Stimulated activated CD4-positive, alpha-beta T cell treated with anti-CD3 and anti-CD28 coated beads, TNF-alpha, amount 100 ng/mL, for 48 hours (primary cell): ENCODE data around the gene FBXL19.

Experiments
- DNase-seq, 3 donors: peaks; one replicate each; pipeline ENCODE4 v3.0.0-alpha.2; 2020; ENCODE audit warnings: low read depth in 3 of 3

The FBXL19 gene

DNA sequence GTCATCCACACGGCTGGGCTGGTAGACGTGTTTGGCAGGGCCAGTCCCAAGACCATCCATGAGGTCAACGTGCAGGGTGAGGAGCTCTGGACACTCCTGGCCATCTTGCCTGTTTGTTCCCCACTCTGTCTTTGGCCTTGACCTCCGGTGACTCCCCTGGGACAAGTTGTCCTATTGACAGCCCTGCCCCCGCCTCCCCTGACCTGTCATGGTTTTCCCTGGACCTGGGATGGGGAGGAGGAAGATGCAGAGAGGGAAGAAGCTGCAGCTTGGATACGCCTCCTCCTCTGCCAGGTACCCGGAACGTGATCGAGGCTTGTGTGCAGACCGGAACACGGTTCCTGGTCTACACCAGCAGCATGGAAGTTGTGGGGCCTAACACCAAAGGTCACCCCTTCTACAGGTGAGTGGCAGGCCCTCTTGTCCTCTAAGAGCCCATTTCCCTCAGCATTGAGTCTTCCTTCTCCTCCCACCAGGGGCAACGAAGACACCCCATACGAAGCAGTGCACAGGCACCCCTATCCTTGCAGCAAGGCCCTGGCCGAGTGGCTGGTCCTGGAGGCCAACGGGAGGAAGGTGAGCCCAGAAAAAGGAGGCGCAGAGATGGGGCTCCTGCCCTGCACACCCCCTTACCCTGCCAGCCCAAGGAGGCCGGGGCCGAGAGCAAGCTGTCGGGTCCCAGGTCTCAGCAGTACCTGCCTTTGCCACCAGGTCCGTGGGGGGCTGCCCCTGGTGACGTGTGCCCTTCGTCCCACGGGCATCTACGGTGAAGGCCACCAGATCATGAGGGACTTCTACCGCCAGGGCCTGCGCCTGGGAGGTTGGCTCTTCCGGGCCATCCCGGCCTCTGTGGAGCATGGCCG, 63.0 kb downstream of the FBXL19 start:
- DNase-seq = no peak

DNA sequence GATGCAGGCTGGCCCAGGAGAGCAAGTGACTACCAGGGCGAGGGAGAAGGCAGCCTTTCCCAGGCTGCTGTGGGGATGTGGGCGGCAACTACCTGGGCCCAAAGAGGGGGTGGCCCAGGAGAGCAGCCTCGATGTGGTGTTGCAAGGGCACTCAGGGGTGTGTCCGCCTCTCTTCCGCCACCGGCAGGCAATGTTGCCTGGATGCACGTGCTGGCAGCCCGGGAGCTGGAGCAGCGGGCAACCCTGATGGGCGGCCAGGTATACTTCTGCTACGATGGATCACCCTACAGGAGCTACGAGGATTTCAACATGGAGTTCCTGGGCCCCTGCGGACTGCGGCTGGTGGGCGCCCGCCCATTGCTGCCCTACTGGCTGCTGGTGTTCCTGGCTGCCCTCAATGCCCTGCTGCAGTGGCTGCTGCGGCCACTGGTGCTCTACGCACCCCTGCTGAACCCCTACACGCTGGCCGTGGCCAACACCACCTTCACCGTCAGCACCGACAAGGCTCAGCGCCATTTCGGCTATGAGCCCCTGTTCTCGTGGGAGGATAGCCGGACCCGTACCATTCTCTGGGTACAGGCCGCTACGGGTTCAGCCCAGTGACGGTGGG, 64.3 kb downstream of the FBXL19 start:
- DNase-seq = no peak

DNA sequence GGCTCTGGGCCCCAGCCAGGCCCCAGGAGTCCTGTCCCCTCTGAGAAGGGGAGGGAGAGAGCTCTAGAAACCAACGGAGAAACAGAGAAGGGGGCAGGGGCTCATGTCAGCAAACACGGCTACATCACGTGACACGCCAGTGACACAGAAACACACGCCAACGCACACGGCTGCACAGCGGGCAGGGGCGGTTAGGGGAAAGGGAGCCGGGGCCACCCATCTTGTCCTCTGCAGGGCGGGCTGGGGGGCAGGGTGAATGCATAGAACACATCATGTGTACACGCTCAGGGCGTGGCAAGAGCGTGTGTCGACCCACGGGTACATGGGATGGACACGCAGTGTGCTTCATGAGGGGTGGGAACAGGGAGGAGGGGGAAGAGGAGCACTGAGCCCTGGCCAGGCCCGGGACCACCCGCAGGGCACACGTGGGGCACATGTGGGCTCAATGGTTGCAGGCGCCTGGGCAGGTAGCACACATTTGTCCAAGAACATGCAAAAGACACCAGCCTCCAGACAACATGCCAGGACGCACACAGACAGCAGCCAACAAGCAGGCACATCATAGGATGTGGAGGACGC, 66.2 kb downstream of the FBXL19 start:
- no peak for DNase-seq

DNA sequence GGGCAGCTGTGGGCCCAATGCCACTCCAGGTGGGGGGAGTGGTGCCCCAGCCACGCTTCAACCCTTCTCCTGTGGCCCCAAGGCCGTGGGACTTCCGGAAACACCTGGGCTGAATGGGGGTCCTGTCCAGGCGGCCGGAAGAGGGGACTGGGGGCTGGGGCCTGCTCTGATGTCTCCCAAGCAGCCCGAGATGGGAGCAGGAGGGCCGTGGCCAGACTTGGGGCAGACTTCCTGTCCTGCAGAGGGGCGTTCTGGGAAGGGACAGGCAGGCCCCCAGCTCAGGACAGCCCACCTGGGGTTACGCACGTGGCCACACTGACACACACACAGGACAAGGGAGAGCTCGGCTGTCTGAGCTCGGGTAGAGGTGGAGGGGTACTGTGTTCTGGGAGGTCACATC, 66.7 kb downstream of the FBXL19 start:
- no peak for DNase-seq

DNA sequence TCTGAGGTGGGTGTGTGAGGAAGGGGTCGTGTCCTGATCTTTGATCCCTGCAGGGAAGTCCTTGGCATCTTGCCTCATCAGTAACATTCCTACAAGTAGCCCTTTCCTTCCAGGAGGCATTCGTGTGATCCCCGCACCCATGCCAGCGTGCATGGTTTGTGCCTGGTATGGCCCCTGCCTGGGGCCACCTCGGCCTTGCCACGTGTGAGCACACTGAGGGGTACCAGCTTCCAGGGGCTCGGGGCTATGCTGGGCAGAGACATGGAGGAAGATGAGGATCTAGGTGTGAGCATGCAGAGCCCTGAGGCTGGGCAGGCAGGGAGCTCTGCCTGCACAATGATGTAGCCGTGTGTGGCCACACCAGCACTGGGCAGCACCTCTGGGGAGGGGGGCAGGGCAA, 67.7 kb downstream of the FBXL19 start:
- DNase-seq = no peak

DNA sequence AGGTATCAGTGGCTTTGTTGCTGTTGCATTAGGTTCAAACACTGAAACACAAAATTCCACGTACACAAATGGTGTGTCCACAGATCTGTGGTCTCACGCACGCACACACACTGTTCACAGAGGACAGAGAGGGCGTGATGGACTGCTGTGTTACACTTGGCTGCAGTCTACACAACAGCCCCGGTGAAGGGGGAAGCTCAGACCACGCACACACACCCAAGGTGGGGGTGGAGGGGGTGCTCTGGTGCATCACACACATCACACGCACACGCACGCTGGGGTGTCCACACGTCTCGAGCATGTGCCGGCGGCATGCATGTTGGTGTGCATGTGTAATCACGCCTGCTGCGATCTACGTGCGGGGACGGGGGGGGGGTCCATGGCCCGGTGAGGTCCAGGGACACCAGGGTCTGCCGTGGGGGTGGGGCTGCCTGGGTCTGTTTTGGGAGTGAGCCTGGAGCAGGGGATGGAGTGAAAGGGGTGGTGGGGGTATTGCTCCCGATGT, 69.0 kb downstream of the FBXL19 start:
- DNase-seq = no peak

DNA sequence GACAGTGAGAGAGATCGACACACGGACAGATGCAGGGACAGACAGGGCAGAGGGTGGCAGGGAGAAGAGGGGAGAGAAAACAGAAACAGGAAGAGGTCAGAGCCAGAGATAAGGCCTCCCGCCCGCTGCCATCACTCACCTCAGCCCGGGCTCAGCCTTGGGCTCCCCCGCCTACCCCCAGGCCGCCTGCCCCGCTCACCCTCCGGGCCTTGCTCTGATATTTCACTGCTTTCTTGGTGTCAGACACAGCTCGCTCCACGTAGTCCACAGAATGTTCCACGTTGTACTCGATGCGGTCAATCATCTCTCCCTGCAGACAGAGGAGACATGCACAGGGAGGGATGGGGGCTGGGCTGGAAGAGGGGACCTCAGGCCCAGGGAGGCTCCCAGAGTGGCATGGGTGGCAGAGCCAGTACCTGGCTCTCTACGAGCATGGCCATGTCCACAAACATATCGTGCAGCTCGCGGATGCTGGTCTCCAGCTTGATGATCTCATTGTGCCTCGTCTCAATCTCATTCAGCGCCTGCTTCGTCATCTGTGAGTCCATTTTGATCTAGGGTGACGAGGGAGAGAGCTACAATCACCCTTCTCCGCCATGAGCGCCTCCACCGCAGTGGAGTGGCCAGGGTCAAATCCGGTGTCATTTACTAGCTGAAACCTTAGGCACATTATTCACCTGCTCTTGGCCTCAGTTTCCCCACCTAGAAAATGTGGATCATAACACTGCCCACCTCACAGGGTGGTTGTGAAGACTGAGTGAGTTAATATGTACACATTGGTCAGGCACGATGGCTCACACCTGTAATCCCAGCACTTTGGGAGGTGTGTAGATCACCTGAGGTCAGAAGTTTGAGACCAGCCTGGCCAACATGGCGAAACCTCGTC, 69.8 kb downstream of the FBXL19 start:
- no peak for DNase-seq

DNA sequence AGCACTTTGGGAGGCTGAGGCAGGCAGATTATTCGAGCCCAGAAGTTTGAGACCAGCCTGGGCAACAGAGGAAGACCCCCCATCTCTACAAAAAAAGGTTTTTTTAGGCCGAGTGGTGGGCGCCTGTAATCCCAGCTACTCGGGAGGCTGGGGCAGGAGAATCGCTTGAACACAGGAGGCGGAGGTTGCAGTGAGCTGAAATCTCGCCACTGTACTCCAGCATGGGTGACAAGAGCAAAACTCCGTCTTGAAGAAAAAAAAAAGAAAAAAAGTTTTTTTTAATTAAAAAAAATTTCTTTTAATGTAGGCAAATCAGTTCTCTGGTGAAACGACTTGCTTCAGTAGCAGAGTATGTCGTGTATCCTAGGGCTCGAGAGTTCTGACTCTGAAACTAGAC, 72.6 kb downstream of the FBXL19 start:
- no peak for DNase-seq

DNA sequence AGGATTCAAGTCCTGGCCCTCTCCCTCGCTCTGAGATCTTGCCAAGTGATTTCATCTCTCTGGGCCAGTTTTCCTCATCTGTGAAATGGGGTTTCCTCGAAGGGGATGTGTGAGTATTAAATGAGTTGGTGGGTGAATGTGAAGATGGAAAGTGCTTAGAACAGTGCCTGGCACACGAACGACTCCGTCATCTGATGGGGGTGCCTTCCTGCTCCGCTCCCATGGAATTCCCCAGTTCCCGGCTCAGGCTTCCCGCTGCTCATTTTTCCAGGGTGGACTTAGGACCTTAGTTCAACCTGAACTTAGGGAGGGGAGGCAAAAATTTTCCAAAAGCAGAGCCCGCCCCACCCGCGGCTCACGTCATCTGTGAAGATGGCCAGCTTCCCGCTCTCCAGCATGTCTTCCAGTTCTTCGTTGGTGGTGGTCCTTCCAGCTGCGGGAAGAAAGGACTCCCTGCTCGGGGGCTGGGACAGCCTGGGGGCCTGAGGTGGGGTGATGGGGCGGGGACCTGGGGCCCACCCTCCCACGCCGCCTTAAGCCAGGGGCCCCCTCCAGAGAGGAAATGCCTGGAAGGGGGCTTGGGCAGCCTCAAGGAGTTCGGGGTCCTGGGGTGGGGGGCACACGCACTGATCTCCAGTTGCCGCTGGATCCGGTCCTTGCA, 73.1 kb downstream of the FBXL19 start:
- no peak for DNase-seq

DNA sequence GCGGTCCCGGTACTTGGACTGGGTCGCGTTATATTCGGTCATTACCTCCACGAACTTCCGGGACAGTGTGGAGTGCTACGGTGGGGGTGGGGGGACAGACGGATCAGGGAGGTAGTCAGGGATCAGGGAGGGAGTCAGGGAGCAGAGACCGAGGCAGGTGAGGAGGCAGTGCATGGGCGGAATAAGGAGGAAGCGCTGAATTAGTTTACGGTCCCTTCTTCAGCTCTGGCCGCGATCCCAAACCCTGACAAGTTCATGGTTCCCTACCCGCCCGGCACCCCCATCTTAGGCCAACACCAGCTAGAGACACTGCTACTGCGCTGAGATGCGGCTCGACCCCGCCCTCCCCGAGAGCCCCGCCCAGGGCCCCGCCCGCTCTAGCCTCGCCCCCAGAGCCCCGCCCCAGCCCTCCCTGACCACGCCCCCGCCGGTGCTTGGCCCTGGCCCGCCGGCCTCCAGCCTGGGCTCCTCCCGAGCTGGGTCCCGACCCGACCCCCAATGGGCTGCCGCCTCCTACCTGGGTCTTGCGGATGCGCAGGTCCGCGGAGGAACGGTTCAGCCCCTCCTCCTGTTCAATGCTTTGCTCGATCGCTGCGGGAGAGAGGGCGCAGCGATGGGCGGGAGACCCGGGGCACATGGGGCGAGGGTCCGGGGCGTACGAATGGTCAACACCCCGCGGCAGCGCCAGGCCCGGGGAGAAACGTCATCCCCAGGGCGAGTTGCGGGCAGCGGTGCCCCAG, 73.8 kb downstream of the FBXL19 start:
- DNase-seq = peak; percentile 66 to 90 (median 70)

DNA sequence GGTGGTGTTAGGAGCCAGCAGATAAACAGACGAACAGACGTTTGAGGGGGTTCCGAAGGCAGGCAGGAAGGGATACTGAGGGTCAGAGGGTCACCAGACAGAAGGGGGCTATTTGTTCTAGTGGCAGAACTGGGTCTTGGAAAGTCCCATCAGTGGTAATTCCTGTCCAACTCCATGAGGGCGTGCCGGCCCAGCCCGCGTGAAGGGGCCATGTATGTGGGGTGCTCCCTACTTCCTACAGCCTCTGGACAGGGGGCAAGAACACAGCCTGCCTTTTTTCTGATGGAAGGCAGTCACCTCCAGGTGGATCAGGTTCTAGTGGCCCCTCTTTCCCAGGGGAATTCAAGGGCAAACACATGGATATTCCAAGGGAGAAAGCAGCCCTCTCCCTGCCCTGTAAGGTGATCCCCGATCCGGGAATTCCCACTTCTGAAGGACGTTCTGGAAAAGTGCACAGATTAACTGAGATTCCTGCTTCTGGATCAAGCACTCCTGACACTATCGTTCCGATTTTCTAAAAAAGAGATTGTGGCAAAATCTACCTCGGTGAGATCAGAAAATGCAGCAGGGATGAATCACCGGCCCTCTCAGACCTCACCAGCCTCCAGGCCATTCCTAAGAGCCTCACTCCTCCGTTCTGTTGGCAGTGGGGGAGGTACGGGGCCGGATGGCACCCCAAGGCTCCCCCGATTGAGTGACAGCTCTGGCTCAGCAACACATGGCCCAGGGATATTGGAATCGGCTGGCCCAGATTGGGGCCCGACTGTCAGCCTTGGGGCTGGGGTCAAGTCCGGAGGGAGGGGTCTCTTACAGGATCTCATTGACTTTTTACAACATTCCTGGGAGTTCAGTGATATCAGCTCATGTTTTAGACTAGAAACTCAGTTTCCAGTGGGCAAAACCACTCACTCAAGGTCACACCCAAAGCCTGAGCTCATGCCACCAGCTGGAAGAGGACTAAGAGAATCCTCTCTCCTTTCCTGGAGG, 74.6 kb downstream of the FBXL19 start:
- no peak for DNase-seq
